ENCODE data around the gene GPR84. TPM values are rescaled to one million over a fixed set of nuclear protein-coding genes. Genes with fewer than 3 reads are reported as not detected.

GPR84 gene
- total and polyA plus RNA-seq, 9 of the 15 experiments (the other 6 are each of a cell fraction or from before 2014, with no cell fraction given) = 0.07 to 0.18 (median 0.11) TPM; not detected in 5

DNA sequence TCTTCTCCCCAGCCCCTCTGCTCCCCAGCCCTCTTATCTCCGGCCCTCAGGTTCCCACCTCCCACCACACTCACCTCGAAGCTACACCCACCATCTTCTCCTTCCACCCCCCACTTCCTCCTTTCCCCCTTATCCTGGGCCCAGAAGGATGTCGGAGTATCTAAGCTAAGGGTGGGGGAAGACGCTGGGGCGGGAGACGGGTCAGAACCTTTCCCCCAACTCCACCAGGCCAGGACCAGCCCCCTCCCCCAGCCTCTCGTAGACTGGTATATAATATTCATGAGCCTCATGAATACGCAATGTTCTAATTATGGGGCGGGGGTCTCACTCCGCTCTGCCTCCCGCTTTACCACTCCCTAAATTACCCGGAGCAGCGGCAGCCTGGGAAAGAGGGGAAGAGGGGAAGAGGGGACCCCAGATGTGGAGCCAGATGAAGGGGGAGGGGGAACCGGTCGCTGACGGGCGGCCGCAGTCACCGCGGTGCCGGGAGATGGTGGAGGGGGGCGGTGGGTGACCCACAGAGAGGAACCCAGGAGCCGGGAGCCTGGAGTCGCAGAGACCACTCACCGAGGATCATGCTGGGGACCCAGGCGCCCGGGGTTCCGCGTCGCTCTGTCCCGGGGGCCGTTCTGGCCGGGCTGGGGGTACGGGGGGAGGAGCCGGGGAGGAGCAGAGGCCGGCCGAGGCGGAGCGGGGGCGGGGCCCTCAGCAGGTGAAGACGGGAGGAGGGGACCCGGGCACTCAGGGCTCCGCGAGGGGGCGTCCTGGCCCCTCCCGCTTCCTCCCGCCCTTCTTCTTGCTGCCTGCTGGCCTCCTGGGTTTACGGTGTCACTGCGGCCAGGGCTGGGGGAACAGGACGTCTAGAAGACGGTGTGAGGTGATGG lies 26.6 kb upstream of the GPR84 start (continued):
- no peak for TF ChIP-seq TCFL5 (CRISPR knock-in tag; conservative IDR thresholded peaks at IDR 0.05)
- no peak for TF ChIP-seq SLC30A9 (CRISPR knock-in tag; IDR thresholded peaks at IDR 0.05)
- TF ChIP-seq, protein P1, sequence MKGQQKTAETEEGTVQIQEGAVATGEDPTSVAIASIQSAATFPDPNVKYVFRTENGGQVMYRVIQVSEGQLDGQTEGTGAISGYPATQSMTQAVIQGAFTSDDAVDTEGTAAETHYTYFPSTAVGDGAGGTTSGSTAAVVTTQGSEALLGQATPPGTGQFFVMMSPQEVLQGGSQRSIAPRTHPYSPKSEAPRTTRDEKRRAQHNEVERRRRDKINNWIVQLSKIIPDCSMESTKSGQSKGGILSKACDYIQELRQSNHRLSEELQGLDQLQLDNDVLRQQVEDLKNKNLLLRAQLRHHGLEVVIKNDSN (CRISPR knock-in tag; IDR thresholded peaks at IDR 0.05) = no peak
- TF ChIP-seq, protein P2, sequence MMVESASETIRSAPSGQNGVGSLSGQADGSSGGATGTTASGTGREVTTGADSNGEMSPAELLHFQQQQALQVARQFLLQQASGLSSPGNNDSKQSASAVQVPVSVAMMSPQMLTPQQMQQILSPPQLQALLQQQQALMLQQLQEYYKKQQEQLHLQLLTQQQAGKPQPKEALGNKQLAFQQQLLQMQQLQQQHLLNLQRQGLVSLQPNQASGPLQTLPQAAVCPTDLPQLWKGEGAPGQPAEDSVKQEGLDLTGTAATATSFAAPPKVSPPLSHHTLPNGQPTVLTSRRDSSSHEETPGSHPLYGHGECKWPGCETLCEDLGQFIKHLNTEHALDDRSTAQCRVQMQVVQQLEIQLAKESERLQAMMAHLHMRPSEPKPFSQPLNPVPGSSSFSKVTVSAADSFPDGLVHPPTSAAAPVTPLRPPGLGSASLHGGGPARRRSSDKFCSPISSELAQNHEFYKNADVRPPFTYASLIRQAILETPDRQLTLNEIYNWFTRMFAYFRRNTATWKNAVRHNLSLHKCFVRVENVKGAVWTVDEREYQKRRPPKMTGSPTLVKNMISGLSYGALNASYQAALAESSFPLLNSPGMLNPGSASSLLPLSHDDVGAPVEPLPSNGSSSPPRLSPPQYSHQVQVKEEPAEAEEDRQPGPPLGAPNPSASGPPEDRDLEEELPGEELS (CRISPR knock-in tag; IDR thresholded peaks at IDR 0.05; ENCODE audit: borderline replicate concordance) = no peak
- no peak for TF ChIP-seq TCF7L2 (IDR thresholded peaks at IDR 0.05; ENCODE audit: low read depth, low read length)
- no peak for TF ChIP-seq NR2F6 (CRISPR knock-in tag; IDR thresholded peaks at IDR 0.05)
- no peak for TF ChIP-seq ESRRB (CRISPR knock-in tag; IDR thresholded peaks at IDR 0.05; ENCODE audit: borderline replicate concordance)
- no peak for TF ChIP-seq ZKSCAN8 (CRISPR knock-in tag; IDR thresholded peaks at IDR 0.05)
- TF ChIP-seq, protein P3, sequence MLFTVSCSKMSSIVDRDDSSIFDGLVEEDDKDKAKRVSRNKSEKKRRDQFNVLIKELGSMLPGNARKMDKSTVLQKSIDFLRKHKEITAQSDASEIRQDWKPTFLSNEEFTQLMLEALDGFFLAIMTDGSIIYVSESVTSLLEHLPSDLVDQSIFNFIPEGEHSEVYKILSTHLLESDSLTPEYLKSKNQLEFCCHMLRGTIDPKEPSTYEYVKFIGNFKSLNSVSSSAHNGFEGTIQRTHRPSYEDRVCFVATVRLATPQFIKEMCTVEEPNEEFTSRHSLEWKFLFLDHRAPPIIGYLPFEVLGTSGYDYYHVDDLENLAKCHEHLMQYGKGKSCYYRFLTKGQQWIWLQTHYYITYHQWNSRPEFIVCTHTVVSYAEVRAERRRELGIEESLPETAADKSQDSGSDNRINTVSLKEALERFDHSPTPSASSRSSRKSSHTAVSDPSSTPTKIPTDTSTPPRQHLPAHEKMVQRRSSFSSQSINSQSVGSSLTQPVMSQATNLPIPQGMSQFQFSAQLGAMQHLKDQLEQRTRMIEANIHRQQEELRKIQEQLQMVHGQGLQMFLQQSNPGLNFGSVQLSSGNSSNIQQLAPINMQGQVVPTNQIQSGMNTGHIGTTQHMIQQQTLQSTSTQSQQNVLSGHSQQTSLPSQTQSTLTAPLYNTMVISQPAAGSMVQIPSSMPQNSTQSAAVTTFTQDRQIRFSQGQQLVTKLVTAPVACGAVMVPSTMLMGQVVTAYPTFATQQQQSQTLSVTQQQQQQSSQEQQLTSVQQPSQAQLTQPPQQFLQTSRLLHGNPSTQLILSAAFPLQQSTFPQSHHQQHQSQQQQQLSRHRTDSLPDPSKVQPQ (CRISPR knock-in tag; IDR thresholded peaks at IDR 0.05; ENCODE audit: borderline replicate concordance) = no peak
- TF ChIP-seq, protein P4, sequence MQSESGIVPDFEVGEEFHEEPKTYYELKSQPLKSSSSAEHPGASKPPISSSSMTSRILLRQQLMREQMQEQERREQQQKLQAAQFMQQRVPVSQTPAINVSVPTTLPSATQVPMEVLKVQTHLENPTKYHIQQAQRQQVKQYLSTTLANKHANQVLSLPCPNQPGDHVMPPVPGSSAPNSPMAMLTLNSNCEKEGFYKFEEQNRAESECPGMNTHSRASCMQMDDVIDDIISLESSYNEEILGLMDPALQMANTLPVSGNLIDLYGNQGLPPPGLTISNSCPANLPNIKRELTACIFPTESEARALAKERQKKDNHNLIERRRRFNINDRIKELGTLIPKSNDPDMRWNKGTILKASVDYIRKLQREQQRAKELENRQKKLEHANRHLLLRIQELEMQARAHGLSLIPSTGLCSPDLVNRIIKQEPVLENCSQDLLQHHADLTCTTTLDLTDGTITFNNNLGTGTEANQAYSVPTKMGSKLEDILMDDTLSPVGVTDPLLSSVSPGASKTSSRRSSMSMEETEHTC (IDR thresholded peaks at IDR 0.05) = no peak
- TF ChIP-seq KLF13 (tag; IDR thresholded peaks at IDR 0.05; ENCODE audit: borderline replicate concordance, low read depth) = no peak
- TF ChIP-seq, protein P5, sequence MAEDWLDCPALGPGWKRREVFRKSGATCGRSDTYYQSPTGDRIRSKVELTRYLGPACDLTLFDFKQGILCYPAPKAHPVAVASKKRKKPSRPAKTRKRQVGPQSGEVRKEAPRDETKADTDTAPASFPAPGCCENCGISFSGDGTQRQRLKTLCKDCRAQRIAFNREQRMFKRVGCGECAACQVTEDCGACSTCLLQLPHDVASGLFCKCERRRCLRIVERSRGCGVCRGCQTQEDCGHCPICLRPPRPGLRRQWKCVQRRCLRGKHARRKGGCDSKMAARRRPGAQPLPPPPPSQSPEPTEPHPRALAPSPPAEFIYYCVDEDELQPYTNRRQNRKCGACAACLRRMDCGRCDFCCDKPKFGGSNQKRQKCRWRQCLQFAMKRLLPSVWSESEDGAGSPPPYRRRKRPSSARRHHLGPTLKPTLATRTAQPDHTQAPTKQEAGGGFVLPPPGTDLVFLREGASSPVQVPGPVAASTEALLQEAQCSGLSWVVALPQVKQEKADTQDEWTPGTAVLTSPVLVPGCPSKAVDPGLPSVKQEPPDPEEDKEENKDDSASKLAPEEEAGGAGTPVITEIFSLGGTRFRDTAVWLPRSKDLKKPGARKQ (CRISPR knock-in tag; IDR thresholded peaks at IDR 0.05) = no peak
- no peak for TF ChIP-seq ZNF780A (CRISPR knock-in tag; IDR thresholded peaks at IDR 0.05)
- TF ChIP-seq RCOR1 (IDR thresholded peaks at IDR 0.05; ENCODE audit: borderline replicate concordance in 1 of 2, low read depth in 2 of 2, low read length in 2 of 2) = peak in 1 of 2 experiments; percentile 53; a peak in 1 of 4 replicates
- TF ChIP-seq, protein P6, sequence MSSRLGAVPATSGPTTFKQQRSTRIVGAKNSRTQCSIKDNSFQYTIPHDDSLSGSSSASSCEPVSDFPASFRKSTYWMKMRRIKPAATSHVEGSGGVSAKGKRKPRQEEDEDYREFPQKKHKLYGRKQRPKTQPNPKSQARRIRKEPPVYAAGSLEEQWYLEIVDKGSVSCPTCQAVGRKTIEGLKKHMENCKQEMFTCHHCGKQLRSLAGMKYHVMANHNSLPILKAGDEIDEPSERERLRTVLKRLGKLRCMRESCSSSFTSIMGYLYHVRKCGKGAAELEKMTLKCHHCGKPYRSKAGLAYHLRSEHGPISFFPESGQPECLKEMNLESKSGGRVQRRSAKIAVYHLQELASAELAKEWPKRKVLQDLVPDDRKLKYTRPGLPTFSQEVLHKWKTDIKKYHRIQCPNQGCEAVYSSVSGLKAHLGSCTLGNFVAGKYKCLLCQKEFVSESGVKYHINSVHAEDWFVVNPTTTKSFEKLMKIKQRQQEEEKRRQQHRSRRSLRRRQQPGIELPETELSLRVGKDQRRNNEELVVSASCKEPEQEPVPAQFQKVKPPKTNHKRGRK (tag; IDR thresholded peaks at IDR 0.05) = no peak
- no peak for TF ChIP-seq ZNF143 (CRISPR knock-in tag; IDR thresholded peaks at IDR 0.05)

Measured in K562 (cell line).